HL-60 (cell line): ENCODE results near the gene CERS6.

Experiments
- POLR2AphosphoS5 ChIP-seq: IDR thresholded peaks from 2 replicates; pipeline ENCODE4 v1.6.1; 2012; ENCODE audit warnings: low read depth
- TF ChIP-seq, protein P1 (sequence below): IDR thresholded peaks from one replicate; pipeline ENCODE4 v1.5.1; 2011; ENCODE audit warnings: low read length, control low read depth, inconsistent platforms; ENCODE audit not compliant: insufficient read depth

DNA sequence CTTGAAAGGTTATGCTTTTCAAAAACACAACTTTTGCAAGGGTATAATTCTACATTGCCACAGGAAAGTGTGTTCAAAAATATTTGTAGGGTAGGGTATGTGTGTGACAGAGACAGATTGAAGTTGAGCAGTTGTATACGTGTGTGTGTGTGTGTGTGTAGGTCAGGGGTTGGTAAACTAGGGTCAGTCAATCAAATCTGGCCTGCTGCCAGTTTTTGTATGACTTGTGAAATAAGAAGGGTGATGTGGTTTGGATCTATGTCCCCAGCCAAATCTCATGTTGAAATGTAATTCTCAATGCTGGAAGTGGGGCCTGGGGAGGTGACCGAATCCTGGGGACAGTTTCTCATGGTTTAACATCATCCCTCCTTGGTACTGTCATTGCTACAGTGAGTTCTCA lies 148.2 kb downstream of the CERS6 start:
- TF ChIP-seq, protein P1, sequence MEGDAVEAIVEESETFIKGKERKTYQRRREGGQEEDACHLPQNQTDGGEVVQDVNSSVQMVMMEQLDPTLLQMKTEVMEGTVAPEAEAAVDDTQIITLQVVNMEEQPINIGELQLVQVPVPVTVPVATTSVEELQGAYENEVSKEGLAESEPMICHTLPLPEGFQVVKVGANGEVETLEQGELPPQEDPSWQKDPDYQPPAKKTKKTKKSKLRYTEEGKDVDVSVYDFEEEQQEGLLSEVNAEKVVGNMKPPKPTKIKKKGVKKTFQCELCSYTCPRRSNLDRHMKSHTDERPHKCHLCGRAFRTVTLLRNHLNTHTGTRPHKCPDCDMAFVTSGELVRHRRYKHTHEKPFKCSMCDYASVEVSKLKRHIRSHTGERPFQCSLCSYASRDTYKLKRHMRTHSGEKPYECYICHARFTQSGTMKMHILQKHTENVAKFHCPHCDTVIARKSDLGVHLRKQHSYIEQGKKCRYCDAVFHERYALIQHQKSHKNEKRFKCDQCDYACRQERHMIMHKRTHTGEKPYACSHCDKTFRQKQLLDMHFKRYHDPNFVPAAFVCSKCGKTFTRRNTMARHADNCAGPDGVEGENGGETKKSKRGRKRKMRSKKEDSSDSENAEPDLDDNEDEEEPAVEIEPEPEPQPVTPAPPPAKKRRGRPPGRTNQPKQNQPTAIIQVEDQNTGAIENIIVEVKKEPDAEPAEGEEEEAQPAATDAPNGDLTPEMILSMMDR, result no peak
- TF ChIP-seq POLR2AphosphoS5, result no peak
